ENCODE data around the gene ANO2. TPM values are rescaled to one million over a fixed set of nuclear protein-coding genes. Genes with fewer than 3 reads are reported as not detected.

ANO2 gene
- total RNA-seq, 4 donors from 2014 or later, result 2.0 to 9.8 (median 4.9) TPM

DNA sequence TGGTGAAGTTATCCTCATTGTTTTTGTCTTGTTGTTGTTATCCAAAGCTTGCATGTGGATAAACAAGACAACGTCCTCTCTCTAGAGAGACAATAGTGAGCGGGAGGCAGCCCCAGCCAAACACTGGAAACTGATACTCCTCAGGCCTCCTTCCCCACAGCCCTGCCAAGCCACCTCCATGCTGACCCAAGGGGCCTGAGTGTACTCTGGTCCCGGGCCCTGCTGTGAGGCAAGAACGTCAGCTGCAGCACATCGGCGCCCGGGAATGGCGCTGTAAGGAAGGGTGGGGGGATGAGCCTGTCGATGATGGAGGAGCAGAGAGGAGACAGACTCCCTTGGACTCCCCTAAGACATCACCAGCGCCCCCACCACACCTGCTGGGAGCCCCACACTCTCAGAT is 83.6 kb downstream of the ANO2 start:
- Histone ChIP-seq H3K27ac (no peak overlapping the region), H3K4me3 (no peak overlapping the region), H3K36me3 (no peaks in the 10 kb centered on the region), H3K27me3 (peaks cover 0 to 2% (median 0%) of the 10 kb centered on the region in 3 donors), H3K9me3 (no peaks in the 10 kb centered on the region), H3K4me1 (no peaks in the 10 kb centered on the region)
- TF ChIP-seq POLR2A (IDR thresholded peaks at IDR 0.05), result no peak
- TF ChIP-seq, protein P1, sequence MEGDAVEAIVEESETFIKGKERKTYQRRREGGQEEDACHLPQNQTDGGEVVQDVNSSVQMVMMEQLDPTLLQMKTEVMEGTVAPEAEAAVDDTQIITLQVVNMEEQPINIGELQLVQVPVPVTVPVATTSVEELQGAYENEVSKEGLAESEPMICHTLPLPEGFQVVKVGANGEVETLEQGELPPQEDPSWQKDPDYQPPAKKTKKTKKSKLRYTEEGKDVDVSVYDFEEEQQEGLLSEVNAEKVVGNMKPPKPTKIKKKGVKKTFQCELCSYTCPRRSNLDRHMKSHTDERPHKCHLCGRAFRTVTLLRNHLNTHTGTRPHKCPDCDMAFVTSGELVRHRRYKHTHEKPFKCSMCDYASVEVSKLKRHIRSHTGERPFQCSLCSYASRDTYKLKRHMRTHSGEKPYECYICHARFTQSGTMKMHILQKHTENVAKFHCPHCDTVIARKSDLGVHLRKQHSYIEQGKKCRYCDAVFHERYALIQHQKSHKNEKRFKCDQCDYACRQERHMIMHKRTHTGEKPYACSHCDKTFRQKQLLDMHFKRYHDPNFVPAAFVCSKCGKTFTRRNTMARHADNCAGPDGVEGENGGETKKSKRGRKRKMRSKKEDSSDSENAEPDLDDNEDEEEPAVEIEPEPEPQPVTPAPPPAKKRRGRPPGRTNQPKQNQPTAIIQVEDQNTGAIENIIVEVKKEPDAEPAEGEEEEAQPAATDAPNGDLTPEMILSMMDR (IDR thresholded peaks at IDR 0.05 in 4 of 5, conservative IDR thresholded peaks at IDR 0.05 in 1 of 5), result no peak
- ATAC-seq (no peak), DNase-seq (peak in 1 of 2 donors; percentile 14)
- intact Hi-C loops (cut with DNase I; ENCODE audit: low total_unique reads), result no loop called here
- in situ Hi-C loops (cut with MboI; ENCODE audit: low sequenced_read_pairs in 4 of 4), result no loop called here

DNA sequence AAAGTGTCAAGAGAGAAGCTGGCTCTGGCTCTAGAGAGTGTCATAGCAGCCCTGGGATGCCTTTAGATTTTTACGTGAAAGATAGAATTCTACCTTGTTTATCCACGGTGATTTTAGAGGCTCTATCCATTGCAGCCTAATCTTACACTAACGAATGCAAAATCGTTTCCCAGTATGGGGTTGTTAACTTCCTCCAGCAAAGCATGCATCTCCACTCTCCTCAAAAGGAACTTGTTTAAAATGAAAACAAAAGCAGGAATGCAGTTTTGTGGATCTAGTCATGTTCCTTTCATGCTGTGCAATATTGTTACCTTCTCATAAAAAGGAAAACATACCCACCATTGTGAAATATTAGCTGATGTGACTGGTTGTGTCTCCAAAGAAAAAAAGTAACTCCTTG is 88.4 kb downstream of the ANO2 start:
- peaks cover 0 to 2% (median 0%) of the 10 kb centered on the region in 3 donors for H3K27me3 ChIP-seq
- H3K27ac ChIP-seq, result no peak overlapping the region
- no peaks in the 10 kb centered on the region for H3K9me3 ChIP-seq
- no peaks in the 10 kb centered on the region for H3K36me3 ChIP-seq
- no peaks in the 10 kb centered on the region for H3K4me1 ChIP-seq
- DNase-seq (no peak), ATAC-seq (no peak)
- H3K4me3 ChIP-seq, result no peak overlapping the region
- TF ChIP-seq, protein P1 (IDR thresholded peaks at IDR 0.05 in 4 of 5, conservative IDR thresholded peaks at IDR 0.05 in 1 of 5), result no peak
- no peak for TF ChIP-seq POLR2A (IDR thresholded peaks at IDR 0.05)
- in situ Hi-C loops (cut with MboI; ENCODE audit: low sequenced_read_pairs in 4 of 4) (no loop called here), intact Hi-C loops (cut with DNase I; ENCODE audit: low total_unique reads) (no loop called here)

DNA sequence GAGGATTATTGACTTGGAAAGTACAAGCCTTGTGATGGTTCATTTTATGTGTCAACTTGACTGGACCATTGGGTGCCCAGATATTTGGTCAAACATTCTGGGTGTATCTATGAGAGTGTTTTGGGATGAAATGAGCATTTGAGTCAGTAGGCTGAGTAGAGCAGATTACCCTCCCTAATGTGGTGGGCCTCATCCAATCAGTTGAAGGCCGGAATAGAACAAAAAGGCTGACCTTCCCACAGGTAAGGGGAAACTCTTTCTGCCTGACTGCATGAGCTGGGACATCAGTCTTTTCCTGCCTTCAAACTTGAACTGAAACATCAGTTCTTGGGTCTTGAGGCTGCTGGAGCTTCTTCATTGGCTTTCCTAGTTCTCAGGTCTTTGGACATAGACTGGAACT is 98.1 kb downstream of the ANO2 start:
- Histone ChIP-seq H3K4me1 (no peaks in the 10 kb centered on the region), H3K27ac (no peak overlapping the region), H3K27me3 (no peaks in the 10 kb centered on the region), H3K4me3 (no peak overlapping the region), H3K9me3 (no peaks in the 10 kb centered on the region), H3K36me3 (peaks cover 0 to 3% of the 10 kb centered on the region in 2 donors)
- DNase-seq, result no peak
- in situ Hi-C loops (cut with MboI; ENCODE audit: low sequenced_read_pairs in 4 of 4) (no loop called here), intact Hi-C loops (cut with DNase I; ENCODE audit: low total_unique reads) (no loop called here)
- ATAC-seq, result no peak
- TF ChIP-seq, protein P1 (IDR thresholded peaks at IDR 0.05 in 4 of 5, conservative IDR thresholded peaks at IDR 0.05 in 1 of 5), result no peak
- TF ChIP-seq POLR2A (IDR thresholded peaks at IDR 0.05), result no peak

DNA sequence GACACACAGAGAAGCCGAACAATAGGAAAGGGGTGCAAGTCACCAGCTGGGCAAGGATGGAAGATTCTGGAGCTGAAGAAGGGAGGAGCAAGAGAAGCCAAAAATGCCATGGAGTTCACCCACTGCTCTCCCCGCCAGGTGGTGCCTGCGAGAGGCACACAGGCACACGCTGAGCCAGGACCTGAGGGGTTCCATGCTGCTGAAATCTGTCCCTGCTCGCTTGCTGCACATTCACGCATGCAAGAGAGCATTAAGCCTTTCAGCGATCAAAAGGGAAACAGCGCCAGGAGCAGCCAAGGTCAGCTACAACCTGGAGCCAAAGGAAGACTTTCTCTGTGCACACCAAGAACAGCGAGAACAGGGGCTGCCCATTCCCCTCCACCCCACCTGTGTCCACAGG is 104.1 kb downstream of the ANO2 start:
- ATAC-seq, result no peak
- Histone ChIP-seq H3K9me3 (no peaks in the 10 kb centered on the region), H3K27me3 (no peaks in the 10 kb centered on the region), H3K36me3 (no peaks in the 10 kb centered on the region), H3K4me3 (no peak overlapping the region), H3K27ac (no peak overlapping the region), H3K4me1 (no peaks in the 10 kb centered on the region)
- intact Hi-C loops (cut with DNase I; ENCODE audit: low total_unique reads), result no loop called here
- TF ChIP-seq POLR2A (IDR thresholded peaks at IDR 0.05), result no peak
- TF ChIP-seq, protein P1 (IDR thresholded peaks at IDR 0.05 in 4 of 5, conservative IDR thresholded peaks at IDR 0.05 in 1 of 5), result no peak
- no peak for DNase-seq
- in situ Hi-C loops (cut with MboI; ENCODE audit: low sequenced_read_pairs in 4 of 4), result no loop called here

DNA sequence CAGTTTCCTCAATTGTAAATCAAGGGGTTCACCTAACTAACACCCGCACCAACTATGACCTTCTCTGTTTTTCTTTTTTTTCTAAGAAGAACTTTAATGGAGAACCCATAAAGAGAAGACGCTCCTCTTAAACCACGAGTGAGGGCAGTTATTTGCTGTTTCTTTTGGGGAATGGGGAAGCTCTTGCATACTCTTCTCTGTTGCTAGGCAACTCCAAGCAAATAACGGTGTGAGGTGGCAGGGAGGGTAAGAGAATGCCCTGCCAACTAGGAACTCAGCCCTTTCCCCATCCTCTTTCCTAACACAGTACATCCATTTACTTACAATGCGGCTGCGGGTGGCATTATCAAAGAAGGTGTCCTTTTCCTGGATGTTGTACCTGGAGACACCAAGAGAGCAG is 114.9 kb downstream of the ANO2 start:
- no peaks in the 10 kb centered on the region for H3K9me3 ChIP-seq
- no peak for ATAC-seq
- intact Hi-C loops (cut with DNase I; ENCODE audit: low total_unique reads) (no loop called here), in situ Hi-C loops (cut with MboI; ENCODE audit: low sequenced_read_pairs in 4 of 4) (no loop called here)
- no peaks in the 10 kb centered on the region for H3K27me3 ChIP-seq
- no peaks in the 10 kb centered on the region for H3K4me1 ChIP-seq
- TF ChIP-seq POLR2A (IDR thresholded peaks at IDR 0.05), result no peak
- TF ChIP-seq, protein P1 (IDR thresholded peaks at IDR 0.05 in 4 of 5, conservative IDR thresholded peaks at IDR 0.05 in 1 of 5), result no peak
- DNase-seq, result no peak
- no peak overlapping the region for H3K4me3 ChIP-seq
- no peak overlapping the region for H3K27ac ChIP-seq
- H3K36me3 ChIP-seq, result no peaks in the 10 kb centered on the region
